Stimulated activated CD4-positive, alpha-beta T cell treated with anti-CD3 and anti-CD28 coated beads, Interleukin-4, amount 100 ng/mL, for 4 hours (primary cell): ENCODE results near the gene WDFY3.

Source experiments
- DNase-seq, 2 experiments: peaks; one replicate each; pipeline ENCODE4 v3.0.0-alpha.2; 2020

The WDFY3 gene, protein sequence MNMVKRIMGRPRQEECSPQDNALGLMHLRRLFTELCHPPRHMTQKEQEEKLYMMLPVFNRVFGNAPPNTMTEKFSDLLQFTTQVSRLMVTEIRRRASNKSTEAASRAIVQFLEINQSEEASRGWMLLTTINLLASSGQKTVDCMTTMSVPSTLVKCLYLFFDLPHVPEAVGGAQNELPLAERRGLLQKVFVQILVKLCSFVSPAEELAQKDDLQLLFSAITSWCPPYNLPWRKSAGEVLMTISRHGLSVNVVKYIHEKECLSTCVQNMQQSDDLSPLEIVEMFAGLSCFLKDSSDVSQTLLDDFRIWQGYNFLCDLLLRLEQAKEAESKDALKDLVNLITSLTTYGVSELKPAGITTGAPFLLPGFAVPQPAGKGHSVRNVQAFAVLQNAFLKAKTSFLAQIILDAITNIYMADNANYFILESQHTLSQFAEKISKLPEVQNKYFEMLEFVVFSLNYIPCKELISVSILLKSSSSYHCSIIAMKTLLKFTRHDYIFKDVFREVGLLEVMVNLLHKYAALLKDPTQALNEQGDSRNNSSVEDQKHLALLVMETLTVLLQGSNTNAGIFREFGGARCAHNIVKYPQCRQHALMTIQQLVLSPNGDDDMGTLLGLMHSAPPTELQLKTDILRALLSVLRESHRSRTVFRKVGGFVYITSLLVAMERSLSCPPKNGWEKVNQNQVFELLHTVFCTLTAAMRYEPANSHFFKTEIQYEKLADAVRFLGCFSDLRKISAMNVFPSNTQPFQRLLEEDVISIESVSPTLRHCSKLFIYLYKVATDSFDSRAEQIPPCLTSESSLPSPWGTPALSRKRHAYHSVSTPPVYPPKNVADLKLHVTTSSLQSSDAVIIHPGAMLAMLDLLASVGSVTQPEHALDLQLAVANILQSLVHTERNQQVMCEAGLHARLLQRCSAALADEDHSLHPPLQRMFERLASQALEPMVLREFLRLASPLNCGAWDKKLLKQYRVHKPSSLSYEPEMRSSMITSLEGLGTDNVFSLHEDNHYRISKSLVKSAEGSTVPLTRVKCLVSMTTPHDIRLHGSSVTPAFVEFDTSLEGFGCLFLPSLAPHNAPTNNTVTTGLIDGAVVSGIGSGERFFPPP (N-terminal part only)

DNA sequence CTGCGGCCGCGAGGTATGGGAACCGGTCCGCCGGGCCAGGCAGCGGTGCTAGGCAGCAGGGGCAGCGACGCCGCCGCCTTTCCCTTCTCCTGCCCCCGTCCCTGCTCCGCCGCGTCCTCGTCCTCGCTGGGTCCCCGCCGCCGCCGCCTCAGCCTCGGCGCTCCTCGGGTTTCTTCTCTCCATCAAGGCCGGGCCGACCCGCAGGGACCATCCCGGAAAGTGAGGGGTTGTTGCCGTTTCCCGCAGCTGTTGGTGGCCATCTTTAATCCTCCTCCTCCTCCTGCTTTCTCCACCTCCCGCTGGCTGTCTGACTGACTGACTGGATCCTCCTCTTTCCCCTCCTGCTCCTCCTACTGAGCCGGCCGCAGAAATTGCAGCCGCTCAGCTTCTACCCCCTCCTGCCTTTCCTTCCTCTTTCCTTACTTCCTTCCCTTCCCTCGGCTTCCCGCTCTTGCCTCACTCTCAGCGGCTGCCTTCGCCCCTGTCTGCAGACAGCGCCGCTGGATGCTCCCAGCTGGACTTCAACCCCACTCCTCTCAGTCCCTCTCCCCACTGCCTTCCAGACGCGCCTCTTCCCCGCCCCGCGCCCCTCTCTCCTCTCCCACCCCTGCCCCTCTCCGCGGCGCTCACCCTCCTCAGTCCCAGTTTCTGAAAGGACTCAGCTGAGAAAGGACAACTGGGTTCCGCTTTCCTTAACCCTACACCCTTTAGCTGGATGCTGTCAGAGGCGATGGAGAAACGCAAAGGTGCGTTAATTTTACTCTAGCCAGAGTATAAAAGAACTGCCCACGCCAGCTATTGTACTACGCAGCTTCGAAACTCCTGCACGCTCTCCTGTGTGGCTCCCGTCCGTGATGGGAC is at the start of gene WDFY3:
Gene WDFY3 (minus strand): TSS at position 309 of the 861 bp plus-strand sequence. CDS start 106,099 bp downstream, outside the sequence.
- no peak for DNase-seq

DNA sequence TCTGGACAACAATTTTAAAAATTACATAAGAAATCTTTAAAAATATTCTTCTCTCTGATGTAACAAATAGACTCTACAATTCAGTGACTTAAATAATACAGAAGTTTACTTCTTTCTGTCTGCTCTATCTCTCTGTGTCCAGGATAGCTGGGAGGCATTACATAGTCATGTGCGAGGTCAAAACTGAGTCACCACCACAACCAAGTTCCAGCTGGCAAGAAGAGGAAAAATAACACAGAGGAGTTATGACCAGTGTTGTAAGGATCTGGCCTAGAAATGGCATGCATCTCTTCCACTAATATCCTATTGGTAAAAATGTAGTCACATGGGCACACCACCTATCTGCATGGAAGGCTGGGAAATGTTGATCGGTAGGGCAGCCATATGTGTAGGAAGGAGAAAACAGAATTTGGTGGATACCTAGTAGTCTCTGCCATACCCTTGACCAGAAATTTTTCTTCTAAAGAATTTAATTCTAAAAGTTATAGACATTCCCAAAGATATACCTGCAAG is 39.4 kb upstream of the WDFY3 start:
- DNase-seq: no peak

DNA sequence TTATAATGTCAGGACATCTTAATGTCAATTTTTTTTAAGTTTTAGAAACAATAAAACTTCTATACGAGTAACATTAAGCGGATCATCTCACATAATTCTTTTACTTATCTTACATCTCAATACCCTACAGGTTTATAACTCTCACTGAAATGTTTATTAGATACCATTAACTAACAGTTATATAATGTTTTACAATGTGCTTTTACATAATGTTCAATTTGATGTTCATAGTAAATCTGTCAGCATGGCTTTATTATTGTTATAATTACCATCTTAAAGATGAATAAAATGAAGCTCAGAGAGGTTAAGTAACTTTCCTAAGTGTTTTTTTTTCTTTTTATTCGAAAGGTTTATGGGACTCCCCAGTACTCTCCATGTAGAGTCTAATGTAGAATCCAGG is 33.9 kb upstream of the WDFY3 start:
- no peak for DNase-seq

DNA sequence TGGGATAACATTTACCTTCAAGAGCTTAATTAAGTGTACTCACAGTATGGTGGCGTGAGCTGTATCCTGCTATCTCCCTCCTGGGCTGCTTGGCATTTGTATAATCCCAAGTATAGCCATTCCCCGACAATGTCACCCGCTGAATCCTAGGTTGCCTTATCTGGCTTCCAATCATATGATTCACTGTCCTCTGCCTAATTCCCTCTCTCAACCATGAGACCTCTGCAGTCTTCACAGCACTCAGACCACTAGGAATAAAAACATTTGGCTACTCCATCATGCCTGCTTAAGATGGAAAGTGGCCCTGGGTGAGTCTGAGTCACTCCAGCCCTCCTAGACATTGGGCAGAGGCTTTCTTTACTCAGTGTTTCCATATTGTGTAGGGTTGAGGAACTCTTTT is 28.9 kb upstream of the WDFY3 start:
- no peak for DNase-seq

DNA sequence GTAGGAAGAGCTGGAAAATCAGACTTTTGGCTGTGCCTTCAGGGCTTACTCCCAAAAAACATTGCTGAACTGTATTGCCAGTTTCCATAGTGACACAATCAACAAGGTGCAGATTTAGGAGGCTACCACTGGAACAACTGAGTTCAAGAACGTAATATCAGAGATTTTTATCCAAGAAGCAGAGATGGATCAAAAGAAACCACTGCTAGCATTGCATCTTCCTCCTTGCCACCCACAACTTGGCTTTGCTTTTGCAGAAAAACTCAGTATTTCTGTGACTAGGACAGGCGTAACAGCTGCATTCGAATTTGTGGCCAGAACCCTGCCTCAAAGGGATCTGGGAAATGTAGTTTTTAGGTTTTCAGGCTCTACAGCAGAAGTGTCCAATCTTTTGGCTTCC is 27.8 kb upstream of the WDFY3 start:
- DNase-seq: no peak

DNA sequence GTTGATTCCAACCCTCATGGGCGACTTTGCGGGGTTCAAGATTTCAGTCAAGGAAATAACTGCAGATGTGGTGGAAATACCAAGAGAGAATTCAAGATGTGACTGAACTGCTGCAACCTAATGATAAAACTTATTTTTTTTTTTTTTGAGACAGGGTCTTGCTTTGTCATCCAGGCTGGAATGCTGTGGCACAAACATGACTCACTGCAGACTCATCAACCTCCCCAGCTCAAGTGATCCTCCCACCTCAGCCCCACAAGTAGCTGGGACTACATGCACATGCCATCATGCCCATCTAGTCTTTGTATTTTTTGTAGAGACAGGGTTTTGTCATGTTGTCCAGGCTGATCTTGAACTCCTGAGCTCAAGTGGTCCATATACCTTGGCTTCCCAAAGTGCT is 19.5 kb upstream of the WDFY3 start:
- DNase-seq: no peak

DNA sequence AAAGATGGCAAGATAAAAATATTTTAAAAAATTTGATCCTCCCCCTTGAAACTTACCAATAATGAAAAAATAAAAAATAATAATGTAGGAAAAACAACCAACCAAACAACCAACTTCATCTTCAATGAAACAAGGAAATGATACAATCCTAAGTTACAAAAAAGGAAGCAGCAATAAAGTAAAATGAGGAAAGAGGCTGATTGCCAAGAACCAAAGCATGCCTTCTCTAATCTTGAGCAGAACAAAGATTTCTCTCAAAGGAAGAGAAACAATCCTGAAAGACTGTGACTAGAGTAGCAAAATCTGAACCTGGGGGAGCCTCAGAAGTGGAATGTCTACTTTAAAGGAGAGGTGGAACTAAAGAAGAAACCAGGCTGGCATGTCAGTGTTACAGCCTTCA is 10.9 kb upstream of the WDFY3 start:
- DNase-seq: no peak

DNA sequence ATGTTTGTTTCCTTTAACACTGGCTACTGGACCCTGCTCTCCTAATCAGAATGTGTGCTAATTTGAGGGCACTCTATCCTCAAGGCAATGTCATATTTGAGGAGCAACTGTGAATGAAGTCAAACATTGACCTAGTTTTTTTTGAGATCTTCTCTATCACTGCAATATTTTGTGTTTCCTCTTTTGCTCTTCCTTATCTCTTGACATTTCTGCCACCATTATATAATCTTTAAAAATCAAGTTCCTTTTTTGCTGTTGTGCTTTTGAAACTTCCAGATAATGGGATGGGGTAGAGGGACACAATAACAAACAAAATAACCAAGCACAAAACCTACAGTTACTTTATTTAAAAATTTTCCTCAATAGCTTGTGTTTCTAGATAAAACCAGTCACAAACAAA is 7.4 kb upstream of the WDFY3 start:
- DNase-seq: no peak

DNA sequence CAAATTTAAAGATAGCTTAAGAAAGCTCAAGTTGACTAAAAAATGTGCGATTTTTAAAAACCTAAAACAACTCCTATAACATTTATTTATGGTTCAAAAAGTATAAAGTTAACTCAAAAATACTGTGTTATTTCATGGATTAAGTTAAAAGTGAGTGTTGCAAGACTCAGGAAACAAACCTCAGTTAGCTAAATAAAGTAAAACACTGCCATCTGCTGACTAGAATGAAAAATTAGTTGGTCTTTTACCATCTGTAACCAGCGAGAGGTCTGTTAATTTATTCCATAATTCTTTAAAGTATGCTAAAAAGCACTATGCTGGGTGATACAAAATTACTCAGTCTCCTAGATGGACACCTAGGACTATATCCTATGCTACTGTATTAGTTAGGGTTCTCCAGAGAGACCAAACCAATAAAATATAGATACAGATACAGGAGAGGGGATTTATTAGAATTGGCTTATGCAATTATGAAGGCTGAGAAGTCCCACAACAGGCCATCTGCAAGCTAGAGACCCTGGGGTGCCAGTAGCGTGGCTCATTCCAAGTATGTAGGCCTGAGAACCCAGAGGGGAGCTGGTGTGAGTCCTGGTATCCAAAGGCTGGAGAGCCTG is 4.9 kb upstream of the WDFY3 start:
- DNase-seq: no peak

DNA sequence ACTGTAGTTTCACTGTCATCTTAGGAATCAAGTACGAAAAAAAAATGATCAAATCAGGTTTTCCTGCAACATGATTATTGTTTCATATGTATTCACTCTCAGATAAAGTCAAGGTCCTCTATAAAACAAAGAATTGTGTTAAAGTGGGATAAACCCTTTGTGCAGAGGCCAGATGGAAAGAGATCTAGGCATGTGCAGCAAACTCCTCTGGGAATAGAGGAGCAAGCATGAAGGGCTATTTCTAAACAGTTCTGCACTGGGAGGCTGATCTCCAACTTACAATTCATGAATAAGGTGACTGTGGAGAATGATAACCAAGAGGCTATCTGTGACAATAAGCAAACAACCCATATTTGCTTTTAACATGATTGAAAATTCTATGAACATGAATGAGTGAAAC is 2.4 kb upstream of the WDFY3 start:
- no peak for DNase-seq

DNA sequence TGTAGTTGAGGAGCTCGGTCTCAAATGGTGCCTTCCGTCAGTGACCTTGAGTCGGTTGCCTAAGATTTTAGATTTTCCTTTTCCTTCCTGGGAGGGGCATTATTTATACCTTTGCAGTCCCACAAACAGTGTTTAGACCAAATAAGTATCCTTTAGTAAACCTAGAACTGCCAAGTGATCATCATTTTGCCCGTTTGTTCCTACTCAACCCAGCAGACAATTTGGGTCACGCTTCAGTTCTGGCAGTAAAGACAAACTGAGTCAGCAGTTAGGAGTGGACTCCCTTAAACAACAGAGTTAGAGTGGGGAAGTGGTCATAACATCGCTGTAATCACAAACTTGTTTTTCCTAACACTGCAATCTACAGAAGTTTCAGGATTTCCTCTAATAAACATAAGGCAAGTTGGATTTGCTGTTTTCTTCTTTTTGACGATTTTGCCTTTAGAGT is 777 bp upstream of the WDFY3 start:
- DNase-seq: no peak

DNA sequence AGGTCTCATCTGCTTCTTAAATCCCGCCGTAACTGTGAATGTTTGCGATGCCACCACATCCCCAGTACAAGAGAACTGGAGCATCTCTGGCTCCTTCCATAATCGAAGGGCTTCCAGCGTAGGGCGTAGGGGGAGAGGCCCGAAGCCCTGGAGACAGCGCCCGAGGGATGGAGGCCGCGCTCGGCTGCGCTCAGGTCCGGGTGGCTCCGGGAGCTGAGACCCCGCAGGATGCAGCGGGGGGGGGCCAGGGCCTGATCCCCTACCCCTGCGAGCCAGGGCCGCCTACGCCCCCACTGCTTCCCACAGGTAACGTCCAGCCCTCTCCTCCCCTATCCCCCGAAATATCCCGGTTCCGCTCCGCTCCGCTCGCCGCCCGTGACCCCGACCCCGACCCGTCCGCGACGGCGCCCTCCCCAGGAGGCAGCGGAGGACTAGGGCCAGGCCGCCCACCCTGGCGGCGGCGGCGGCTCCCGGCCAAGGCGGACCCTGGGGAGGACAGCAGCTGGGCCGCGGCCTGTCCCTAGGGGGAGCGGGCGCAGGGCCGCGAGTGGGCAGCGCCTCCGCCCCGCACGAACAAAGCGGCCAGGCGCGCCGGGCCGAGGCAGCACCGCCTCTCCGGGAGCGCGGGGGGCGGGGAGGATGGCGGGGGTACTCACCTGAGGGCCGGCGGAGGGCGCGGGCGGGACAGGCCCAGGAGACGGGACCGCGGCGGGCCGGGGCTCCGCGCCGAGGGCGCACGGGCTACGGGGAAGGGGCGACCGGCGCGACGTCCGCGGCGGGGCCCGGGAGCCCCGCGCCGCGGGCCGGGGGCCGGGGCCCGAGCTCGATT is 723 bp downstream of the WDFY3 start:
- no peak for DNase-seq

DNA sequence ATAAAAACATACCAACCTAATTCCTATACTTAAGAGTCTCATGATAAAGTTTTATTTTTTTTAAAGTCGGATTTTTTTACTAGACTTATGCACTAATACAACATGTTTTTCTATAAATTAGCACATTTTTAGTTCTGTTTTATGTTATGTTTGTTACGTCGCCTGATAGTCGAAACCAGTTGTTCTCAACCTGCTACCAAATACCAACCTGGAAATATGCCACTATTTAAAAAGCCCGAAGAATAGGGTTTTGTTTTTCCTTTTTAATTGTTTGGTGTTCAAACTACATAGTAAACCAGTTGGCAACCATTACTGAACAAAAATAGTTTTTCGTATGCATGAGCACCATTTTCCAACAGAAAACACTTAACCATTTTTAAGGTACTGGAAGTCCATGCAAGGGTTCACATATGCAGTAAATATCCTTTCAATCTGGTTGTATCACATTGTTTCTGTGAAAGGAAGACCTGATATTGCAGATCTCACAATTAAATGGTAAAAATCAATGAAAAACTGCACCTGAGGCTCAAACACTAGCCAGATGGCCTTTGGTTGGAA is 1.4 kb downstream of the WDFY3 start:
- no peak for DNase-seq

DNA sequence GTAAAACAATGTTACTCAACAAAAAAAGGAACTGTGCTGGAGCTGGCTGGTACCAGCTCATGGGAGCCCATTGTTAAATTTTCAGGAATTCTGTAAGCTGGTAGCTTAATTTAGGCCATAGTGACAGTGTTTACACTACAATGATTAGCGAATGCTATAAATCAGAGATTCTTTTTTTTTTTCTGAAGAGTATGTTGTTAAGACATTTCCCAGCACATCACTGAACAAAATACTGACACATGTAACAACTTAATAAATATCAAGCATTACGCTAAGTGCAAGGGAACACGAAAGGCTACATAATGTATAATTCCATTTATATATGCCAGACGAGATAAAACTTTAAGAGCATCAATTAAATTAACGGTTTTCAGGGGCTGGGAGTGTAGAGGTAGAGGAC is 4.4 kb downstream of the WDFY3 start:
- DNase-seq: no peak

DNA sequence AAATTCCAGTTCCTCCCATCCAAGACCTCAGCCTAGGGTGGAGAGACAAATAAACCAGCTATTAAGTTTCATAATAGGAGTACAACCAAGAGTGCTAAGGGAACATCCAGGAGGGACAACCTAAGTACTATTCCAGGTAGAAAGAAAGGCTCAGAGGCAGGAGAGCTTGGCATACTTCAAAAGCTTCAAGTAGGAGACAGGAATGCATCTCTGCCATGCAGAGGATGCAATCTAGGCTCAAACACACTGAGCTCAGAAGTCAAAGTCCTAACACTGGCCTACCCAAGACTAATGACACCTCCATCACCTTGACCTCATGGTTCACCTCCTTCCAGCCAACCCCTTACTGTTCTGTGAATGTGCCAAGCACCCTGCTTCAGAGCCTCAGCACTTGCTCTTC is 8.1 kb downstream of the WDFY3 start:
- DNase-seq: no peak

DNA sequence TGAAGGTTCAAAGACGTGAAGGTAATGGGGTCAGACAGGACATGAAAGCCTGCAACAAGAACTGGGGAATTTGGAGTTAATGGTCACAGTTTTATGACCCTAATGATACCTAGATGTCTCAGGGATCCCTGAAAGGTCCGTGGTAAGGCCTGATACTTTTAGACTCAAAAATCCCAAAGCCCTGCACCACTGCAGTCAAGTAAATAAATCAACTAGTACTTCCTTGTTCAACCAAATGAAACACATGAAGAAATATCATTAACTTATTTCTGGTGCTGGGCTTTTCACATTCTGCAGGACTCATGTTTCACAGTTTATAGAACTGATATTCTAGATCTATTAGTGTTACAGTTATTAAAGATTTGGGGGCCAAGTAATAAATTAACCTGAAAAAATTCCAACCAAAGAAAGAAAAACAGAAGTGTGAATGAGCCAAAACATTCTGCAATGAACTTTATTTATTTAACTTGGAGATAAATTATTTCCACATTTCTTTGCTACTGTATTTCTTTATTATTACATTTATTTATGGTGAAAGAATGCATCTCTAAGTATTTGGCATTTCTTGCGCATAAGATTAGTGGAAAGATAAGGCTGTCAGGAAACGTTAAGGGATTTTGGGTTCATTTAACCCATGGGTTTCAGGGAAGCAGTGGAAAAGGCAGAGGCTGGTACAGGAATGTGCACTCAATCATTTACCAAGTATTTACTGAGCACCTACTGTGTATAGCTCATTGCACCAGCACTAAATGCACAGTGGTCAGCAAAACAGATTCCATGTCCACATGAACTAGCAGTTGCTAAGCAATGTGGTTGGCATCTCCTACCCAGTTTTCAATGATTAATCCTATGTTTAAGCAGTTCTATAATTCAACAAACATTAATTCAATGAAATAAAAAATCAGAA is 8.7 kb downstream of the WDFY3 start:
- DNase-seq: no peak

DNA sequence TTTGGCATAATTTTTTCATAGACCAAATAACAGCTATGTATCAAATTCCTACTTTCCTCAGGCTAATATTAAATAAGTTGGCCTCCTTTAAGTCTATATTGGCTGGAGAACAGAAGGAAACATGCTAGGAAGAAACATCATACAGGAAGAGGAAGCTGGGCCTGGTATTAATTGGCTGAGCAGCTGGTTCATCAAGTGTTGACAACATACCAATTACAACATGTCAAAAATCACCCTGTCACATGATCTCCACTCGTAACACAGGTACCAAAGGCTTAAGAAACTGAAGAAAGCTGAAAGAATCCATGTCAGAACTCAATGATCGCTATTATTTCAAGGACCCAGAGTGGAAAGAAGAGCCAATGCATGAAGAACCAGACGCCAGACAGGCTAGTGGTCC is 10.5 kb downstream of the WDFY3 start:
- DNase-seq: no peak

DNA sequence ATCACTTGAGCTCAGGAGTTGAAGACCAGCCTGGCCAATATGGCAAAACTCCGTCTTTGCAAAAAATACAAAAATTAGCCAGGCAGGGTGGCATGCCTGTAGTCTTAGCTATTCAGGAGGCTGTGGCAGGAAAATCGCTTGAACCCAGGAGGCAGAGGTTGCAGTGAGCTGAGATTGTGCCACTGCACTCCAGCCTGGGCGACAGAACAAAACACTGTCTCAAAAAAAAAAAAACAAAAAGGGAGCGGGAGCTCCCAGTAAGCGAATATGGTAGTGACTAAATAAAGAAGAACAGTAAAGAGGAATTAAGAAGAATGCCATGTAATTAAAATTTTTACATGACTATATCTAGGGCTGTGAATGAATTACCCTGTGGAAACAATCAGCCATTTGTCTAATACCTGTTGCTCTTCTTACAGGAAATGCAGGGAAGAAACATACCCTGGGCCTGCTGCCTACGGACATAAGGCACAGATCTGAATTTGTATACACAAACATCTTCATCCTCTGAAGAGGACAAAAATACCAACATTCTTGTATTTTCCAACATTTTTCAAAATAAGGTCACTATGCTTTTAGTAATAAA is 11.4 kb downstream of the WDFY3 start:
- no peak for DNase-seq

DNA sequence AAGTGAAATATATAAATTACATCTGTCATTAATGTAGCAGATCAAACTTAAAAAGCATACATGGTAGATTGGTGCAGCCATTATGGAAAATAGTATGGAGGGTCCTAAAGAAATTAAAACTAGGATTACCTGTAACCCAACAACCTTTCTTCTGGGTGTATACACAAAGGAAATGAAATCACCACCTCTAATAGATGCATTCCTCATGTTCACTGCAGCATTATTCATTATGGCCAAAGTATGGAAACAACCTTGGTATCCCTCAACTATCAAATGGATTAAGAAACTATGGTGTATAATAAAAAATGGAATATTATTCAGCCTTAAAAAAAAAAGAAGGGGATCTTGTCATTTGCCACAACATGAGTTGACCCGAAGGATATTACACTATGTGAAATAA is 13.7 kb downstream of the WDFY3 start:
- no peak for DNase-seq
